Eye (tissue), 1 donor: Measurements from ENCODE around the gene TPX2.
A peak's percentile ranks its signal among the peaks of the same experiment; 100 is the strongest.

Experiments used
- DNase-seq: peaks from one replicate; pipeline ENCODE4 v3.0.0-alpha.2; 2015

The TPX2 gene

DNA sequence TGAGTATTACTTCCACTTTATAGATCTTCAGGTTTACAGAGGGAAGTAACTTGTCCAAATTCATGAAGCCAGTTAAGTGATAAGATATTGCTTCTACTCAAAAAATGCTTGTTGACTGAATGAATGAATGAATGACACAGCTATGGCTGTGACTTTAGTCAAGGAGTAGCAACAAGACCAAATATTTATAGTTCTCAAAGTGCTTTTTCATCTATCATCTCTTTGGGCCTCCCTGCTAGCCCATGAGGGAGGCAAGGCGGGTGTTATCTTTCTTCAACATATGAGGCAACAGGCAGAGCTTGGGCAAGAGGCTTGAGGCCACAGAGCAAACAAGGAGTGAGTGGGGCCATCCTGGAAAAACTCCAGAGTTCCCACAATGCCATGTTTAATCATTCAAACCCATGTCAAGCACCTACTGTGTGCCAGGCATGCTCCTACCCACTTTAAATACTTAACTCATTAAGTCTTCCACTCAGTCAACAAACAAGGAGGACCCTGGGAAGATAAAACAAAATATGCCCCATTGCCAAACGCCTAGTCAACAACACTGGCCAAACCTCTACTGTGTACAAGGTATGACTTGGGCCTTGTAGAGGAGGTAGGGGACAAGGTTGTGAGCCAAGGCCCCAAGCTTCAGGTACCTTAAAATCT is 32.4 kb upstream of the TPX2 start:
- no peak for DNase-seq

DNA sequence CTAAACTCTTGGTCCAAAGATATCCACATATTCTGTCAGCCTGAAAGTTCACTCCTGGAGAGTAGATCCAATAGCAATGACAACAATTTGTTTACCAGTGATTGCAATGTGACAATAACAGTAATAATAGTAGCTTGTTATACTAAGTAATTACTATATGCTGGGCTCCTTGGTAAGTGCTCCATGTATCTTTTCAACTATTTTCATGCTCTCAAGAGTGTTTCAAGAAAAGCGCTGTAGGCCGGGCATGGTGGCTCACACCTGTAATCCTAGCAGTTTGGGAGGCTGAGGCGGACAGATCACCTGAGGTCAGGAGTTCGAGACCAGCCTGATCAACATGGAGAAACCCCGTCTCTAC is 31.9 kb upstream of the TPX2 start:
- no peak for DNase-seq

DNA sequence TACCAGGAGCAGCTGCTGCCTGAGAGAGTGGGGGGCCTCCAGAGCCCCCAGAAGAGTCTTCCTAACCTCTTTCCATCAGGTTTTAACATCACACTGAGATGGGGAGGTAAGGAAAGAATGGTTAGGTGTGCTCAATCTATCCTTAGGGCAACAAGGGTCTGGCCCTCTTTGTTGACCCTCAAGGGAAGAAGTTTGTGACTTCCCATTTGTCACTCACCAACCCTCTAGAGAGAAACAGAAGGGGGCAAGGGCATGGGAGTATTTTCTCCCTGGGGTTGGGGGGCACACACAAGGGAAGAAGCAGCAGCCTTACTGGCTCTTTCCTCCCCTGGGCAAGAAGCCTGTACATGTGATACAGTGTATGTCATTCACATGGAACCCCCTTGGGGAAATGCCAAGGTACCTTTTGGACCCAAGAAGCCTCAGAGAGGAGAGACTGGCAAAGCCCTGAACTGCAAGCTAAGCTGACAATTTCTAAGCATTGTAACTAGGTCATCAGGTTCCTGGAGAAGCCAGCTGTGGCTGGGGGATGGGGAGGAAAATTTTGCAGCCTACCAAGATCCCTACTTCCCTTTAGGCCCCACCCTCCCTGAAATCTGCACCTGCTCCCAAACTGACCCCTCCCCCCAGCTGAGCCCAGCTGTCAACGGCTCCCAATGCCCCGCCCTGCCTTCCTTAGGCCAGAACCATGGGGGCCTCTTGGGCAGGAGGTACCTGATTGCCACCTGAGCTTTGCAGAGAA is 30.9 kb upstream of the TPX2 start:
- DNase-seq = peak; percentile 68

DNA sequence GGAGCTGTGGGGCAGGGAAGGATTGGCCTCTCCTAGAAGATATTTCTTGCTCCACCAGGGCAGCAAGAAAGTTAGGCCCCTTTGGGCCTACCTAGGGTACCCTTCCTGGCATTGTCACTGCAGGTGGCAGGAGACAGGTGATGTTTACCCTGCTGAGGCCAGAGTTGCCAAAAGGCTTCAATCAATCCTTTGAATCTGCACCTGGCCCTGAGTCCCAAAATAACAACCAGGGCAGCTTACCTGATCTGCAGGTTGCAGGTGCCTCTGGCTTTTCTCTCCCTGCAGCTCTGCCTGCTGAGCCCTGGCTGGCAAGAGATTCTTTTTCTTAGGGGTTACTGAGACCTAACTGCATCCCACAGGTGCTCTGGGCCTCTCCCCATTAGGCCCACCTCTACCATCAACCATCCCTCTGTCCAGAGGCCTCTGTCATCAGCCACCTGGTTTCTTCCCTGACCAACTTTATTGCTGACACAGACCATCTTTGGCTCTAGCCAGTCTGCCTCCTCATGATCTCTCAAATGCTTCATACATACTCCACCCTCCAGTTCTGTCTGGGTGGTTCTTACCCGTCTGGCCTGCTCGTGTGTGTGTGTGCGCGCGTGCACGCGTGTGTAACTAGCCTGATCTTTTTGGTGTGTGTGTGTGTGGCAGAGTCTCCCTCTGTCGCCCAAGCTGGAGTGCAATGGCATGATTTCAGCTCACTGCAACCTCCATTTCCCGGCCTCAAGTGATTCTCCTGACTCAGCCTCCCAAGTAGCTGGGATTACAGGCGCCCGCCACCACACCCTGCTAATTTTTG is 30.2 kb upstream of the TPX2 start:
- DNase-seq = no peak

DNA sequence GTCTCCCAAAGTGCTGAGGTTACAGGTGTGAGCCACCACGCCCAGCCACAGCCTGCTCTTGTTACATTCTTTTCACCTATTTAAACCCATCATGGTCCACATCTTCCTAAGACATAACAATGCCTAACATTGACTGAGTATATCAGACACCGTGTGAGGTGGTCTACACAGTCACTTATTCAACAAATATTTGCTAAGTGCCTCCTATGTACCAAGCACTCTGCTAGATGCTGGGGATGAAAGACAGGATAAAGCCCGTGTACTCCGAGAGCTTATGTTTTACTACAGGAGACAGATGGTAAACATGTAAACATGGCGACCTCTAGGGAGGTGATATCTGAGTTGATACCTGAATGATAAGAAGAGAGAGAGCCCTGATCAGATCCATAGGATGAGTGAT is 29.2 kb upstream of the TPX2 start:
- no peak for DNase-seq

DNA sequence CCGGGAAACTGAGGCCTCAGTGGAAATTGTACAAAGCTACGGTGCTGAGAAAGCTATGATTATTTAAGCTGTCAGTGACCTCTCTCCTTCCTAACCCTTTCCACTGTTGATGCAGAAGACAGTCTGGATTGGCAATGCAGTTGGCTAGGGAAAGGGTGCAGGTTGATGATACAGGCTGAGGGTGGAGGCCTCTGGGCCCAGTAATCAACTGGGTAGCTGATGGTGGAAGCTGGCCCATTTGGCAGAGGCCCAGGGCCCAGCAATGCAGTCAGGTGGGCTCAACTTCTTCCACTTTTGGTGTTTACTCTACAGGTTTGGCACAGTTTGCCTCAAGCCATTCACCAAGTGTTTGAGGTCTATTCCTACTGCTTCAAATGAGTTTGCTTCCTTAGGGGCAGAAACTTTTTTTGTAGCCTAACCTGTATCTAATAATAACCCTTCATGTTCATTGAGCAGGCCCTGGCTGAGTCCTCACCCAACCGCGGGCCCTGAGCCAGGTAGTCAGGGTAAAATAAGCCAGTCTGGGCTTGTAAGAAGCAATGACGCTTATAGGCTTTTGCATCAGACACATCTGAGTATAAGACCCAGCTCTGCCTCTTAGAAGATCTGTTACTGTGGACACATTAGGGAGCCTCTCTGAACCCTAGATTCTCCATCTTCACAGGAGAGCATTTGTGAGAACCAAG is 28.5 kb upstream of the TPX2 start:
- DNase-seq = no peak

DNA sequence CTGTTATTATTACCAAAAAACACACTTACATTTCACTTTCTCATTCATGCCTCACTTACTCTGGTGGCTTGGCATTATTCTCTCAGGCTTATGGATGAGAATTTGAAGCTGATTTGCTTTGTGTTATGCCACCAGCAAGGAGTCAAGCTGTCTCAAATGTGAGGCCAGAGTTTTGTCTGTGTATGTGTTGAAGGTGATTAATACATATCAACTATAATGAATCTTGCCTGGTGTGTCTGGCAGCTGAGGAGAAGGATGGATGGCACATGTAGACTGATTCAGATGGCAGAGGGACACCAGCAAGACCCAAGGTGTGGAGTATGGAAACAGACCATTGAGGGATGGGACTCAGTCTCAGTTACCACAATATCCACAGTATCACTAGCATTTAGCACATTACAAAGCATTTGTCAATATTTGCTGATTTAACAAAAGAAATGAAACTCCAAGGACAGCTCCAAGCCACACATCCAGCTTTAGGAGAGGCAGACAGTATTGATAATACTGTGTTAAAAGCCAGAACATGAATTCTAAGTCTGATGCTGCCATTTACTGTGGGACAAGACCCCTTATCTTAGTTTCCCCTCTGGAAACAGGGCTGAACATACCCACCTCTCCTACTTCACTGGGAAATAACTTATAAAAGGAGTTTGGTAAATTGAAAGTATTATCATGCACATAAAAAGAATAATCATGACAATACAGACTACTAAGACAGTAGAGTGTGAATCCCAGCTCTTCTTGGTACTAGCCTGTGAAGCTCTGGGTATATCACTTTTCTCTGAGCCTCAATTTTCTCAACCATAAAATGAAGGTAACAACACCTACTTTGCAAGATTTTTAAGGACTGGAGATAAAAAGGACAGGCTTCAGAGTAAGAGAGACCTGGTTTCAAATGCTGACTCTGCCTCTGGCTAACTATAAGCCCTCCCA is 27.6 kb upstream of the TPX2 start:
- DNase-seq = no peak

DNA sequence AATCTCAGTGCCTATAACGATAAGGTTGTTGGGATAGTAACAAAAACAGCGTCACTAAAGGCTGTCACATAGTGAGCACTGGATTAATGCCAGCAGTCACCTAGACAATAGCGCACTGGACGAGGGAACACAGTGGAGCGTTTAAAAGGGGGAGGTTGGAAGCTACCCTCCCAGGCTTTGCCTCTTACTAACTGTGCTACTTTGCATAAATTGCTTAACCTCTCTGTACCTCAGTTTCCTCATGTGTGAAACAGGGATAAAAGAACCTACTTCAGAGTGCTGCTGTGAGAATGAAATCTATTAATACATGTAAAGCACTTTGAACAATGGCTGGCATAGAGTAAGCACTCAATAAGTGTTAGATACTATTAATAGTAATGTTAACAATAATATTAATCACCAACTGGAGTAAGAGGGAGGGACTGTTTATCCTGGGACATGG is 27.0 kb upstream of the TPX2 start:
- no peak for DNase-seq

DNA sequence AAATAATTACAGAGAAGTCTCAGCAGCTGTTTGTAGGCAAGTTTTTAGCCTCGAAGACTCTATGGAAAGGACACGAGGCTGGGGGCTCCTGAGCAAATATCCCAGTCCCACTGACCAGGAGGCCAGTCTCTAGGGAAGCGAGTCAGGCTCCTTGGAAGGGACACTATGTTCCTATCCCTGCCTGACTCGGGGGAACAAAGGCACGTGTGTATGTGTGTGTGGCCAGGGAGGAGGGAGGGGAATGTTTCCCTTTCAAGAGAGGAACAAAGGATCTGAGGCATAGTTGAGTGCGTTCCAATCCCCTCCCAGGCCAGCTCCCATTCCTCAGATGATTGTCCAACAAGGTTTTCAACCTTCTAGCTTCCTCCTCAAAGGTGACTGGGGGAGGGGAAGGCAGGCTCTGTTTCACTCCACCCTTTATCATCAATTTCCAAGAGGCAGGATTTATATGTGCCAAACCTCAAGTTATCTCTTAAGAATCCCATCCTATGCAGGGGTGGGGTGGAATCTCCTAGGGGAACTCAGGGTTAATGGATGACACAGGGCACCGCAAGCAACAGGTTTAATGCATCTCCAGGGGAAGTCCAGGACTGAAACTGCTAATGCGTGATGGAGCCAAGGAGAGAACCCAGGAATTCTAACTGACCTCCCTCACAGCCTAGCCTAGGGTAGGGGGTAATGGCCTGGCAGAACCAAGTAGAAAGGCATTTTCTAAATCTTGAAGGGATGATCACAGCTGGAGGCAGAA is 26.4 kb upstream of the TPX2 start:
- peak; percentile 87 for DNase-seq

DNA sequence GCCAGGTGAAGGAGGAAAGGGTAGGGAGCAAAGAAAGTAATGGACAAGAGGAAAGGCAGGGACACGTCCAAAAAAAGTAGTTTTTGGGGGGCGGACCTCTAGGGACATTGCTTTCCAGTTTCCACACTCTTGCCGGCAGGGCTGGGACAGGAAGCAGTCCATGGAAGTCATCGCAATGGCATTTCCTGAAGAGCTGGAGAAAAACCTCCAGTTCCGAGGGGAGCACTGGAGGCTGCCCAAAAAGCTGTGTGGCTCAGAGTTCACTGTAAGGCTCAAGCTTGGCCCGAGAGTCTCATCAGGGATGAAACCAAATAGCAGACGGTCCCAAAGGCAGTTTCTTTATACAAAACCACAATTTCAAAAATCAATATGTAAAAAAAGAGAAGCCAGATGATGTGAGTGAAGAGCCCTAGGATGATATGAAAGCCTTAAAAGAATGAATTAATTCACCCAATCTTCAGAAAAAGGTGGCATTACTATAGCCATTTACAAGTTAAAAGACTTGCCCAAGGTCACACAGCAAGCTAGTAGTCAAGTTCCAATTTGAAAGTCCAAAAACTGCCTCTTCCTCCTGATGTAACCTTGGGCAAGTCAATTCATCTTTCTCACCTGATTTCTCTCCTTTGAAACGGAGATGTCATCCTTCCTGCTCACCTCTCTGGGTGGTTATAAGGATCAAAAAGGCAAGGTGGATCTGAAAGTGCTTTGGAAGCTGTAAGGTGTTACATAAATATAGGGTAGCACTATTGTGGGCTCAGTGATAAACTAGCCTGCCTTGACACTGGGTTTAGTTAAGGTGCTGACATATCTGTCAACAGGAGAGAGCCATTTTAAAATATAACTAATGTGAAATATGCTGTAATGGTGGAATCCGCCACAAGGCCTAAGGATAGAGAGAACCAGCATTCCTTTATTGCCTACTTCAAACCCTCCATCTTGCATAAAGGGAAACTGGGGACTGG is 25.5 kb upstream of the TPX2 start:
- DNase-seq = peak; percentile 45

DNA sequence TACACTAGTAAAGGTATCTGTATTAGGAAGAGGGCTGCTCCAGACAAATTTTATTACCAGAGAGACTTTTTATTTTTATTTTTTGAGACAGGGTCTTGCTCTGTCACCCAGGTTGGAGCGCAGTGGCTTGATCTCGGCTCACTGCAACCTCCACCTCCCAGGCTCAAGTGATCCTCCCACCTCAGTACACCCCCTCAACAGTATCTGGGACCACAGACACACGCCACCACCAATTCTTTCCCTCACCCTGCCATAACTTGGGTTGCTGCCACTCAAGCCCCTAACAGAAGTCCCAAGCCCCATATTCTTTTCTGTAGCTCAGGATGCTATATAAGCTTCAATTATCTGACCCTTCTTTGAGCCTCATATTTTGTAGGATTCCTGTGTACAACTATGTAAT is 23.3 kb upstream of the TPX2 start:
- no peak for DNase-seq

DNA sequence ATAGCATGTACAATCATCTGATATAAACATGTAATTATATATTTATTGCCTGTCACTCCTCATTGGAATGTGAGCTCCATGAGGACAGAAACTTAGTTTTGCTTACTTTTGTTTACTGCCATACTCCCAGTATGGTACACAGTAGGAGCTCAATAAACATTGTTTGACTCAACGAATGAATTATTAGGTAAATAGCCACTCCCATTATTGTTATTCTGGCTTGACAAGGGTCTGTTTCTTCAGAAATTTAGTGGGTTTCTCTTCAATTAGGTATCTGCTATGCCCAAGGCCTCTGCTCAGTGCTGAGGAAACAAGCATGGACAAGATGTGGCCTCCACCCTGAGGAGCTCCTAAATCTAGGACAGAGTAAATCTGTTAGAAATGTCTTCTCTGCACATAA is 22.7 kb upstream of the TPX2 start:
- no peak for DNase-seq

DNA sequence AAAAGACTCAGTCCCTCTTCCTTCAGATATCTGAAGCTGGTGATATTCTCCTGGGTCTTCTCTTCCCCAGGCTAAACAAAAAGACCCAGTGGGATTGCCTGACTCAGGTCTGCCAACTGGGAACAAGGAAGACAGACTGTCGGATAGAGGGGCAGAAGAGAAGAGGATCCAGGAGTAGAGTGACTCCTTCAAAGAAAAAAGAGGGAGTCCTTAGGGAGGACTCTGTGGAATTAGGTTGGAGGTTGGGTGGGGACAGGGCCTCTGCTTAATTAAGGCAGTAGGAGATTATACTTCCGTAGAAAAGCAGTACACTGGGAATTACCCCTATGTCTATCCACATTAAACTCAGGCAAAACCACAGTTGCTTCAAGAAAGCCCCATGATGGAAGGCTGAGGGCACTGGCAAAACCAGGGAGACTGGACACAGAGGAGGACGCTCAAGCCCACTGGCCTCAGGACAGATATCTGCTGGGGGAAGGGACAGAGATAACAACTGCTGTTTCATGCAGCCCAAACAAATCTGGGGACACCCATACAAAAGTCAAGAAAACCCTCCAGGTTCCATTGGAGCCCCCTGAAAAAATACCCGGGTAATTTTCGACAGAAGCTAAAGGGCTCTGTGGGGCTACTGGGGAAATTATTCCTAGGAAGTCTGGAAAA is 22.1 kb upstream of the TPX2 start:
- DNase-seq = no peak

DNA sequence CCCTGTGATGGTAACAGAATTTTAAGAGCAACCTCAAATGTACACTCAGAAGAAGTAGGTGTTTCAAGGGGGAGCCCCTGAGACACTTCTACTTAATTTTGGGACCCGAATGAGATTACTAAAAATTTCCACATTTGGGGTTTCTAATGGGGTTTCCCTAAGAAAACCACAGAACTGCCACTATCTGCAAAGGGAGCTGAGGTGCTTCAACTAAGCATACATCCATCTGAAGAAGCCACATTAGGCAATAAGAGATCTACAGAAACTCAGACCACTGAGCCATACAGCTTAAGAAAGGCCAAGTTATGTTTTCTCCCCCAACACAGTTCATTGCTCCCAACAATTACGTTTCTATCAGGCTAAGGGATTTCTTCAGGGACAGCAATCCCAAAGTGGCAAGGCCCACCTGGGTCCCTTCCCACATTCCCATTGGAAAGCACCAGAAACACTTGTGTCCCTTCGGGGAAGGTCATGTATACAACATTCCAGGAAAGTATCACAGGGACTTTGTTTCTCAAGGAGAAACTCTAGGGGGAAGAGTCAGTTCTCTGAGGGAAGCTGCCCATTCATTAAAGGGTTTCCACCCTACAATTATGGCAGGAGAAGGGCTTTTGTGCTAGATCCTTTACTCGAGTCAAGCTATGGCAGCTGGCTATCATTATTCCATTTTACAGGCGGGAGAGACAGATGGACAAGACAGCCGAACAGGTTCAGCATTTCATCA is 21.4 kb upstream of the TPX2 start:
- DNase-seq = no peak

DNA sequence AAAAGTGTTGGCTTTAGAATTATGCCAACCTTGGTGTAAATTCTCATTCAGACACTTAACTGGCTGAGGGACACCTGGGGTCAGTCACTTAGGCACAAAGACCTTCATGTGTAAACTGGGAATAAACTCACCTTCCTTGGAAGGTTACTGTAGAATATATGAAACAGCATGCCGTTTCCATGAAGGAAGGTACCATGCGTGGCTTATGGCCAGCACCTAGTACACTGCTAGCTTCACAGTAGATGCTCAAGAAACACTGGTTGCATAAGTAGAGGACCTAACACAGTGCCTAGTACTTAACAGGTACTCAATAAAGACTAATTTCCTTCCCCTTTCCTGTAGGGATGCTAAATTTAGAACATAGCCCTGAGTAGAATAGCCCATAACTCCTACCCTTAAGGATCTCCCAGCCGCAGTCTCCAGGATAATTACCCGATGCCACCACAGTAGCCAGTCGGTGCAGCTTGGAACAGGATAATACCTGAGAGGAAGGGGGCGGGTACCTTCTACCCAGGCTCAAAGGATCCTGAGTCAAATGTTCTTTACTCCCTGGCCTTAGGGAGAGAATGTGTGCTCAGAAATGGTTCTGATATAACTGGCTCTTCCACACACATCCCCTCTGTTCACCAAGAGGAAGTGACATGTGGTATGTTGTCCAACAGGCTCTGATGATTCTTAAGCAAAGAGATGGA is 20.0 kb upstream of the TPX2 start:
- DNase-seq = peak; percentile 38

DNA sequence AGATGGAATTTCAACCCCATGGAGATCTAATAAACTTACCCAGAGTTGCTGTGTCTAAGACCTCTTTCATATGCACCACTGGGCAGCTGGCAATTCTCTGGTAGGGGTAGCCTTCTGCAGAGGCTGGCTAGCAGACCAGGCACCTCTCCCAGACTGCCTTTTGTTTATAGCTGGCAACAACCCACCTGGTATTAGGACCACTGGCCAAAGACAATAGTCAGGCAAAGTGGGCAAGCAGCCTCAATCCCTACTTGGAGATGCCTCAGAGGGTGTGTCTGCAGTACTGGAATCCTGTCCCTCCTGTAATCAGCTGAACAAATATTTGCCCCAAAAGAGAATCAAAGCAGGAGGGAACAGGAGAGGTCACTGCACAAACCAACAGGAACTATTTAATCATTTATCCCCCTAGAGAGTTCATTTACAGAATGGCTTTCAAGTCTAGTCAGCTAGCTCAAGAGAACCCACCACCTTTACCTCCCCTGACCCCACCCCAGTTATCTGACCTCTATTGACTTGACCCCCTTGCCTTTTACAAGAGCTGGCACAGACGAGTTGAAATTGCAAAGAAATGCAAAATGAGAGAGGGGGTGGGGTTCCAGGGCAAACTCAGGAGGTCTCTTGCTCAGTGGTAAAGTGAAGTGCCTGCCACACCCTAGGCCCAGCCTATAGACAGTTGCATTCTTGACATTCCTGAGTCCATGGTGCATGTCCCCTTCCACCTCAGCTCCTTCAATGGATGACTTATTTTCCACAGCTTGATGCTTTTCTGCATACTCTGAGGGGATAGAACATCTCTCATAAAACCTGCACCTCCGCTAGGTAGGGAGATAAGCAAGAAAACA is 19.2 kb upstream of the TPX2 start:
- DNase-seq = no peak
